DMS153 treated with DMSO at 0.1 percent for 48 hours (cell line): ENCODE measurements around the gene PLEKHA8.

Experiments used
- DNase-seq: peaks from one replicate; lab custom pipeline; 2025; ENCODE audit not compliant: unreplicated experiment; lab: John Stamatoyannopoulos, UW

The PLEKHA8 gene

DNA sequence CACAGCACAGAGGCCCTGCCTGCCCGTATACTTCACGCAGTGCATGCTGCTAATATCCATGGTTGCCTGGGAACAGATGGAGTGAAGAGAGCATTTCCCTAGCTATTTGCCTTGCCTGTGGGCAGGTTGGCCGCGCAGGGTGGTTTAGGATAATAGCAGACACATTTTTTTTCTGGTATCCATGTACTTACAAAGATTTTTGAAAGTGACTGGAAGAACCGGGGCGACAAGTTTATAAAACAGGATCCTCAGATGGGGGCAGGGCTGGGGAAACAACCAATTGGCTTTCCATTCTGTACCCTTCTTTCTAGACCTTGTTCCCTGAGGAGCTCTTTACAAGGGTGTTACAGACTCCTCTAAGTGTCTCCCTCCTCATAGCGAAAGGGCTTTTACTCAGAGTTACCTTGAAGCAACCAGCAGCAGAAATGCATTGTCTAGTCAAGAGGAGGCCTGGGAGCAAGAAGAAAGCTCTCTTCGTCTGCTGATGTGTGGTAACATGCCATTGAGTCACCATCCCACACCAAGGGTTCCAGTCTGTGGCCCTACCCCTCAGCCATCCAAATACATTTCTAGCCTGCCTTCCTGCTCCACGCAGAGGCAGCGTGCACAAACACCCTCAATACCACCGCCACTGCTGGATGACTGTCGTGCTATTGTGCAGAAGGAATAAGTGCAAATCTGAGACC lies 138.1 kb downstream of the PLEKHA8 start:
- DNase-seq = no peak

- DNase-seq = no peak
These were observed 138.6 kb downstream of the PLEKHA8 start for GRCh38 chr7:30166841-30167235.

- no peak for DNase-seq
These were observed 139.7 kb downstream of the PLEKHA8 start for GRCh38 chr7:30167901-30168300.

DNA sequence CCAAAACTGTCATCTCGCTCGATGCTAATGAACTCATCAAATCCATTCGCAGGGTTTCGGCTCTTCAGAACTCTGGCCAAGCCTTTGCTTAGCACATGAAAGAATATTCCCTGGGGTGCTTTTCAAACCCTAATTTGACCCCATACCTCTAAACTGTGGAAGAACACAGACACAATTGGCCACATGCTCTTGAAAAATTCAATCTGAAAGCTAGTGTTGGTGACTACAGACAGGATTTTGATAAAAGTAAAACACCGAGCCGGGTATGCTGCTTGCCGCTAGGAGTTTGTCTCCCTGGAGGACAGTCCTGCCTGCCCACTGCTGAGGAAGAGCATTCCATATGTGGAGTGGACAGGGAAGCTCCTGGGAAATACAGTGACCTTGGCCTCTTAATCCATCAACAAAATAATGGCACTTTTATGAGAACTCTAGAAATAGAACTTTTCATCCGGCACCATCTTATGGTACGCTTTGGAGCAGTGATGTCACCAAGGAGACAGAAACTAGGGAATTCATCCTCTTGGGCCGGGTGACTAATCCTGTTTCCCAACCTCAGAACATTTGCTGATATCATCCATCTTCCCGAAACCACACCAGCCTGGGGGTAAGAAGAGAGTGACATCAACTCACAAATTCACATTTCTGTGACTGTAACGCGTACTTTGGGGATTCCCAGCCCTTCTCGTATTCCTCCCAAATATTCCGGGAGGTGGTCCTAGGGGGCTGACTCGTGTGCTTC lies 140.8 kb downstream of the PLEKHA8 start:
- DNase-seq = no peak

GRCh38 chr7:30169579-30169978 lies 141.4 kb downstream of the PLEKHA8 start:
- DNase-seq = no peak

GRCh38 chr7:30170476-30171205 lies 142.4 kb downstream of the PLEKHA8 start:
- DNase-seq = no peak

- DNase-seq = no peak
These were observed 143.7 kb downstream of the PLEKHA8 start for GRCh38 chr7:30171766-30172447.

GRCh38 chr7:30172451-30172850 lies 144.2 kb downstream of the PLEKHA8 start:
- DNase-seq = no peak

GRCh38 chr7:30173058-30173897 lies 145.1 kb downstream of the PLEKHA8 start:
- peak; percentile 94 for DNase-seq

DNA sequence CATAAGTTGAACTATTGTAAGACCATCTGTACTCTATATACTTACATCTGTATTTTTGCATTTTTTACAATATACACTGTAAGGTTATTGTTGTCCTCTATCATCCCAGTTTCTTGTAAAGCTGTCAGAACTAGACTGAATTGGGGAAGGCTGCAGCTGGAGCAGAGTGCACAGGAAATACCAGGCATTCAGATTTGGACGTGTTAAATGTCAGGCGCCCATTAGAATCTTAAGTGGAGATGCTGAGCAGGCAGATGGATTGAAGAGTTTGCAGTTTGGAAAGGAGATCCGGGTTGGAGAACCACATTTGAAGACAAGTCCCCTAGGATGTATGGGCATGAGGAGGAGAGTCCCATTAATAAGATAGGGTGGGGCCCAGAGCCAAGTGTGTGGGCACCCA lies 147.0 kb downstream of the PLEKHA8 start:
- peak; percentile 27 for DNase-seq

DNA sequence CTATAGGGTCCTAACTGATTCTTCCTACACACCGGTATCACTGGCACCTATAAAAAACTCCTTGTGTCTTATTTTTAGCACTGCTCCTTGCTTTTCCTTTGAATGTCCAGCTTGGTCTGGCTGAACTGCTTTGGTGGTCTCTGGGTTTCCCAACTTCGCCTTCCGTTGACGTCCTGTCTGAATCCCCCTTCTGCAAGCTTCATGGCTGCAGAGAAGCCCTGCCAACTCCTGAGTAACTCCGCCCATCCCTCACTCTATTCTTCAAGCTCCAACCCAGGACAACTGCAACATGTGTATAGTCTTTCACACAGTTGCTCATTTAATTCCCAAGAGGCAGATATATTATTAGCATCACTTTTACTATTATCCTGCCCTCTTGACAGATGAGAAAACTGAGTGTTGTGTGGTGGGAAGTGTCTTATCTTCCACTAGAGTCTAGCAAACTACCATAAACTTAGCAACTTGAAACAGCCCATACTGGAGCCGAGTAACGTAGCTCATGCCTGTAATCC lies 147.5 kb downstream of the PLEKHA8 start:
- DNase-seq = no peak

DNA sequence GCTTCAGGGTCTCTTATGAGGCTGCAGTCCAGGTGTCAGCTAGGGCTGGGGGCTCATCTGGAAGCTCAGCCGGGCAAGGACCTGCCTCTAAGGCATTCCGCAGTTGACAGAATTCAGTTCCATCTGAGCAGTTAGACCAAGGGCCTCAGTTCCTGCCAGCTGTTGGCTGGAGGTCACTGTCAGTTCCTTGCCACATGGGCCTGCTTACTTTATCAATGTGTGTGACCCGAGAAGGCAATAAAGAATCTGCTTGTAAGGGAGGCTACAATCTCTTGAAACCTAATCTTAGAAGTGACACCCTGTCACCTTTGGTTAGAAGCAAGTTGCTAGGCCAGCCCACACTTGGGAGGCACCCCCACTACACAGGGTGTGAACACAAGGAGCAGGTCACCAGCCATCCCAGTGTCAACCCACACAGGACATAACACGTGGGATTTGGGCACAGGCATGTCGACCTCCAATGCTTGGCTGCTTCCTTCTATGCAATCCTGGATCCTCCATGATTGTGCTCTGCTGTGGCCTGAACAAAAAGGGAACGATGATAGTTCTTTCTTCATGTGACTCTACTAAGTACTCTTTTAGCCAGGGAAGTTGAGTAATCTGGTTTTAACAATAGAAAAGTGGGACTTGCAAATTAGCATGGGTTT lies 148.4 kb downstream of the PLEKHA8 start:
- no peak for DNase-seq

DNA sequence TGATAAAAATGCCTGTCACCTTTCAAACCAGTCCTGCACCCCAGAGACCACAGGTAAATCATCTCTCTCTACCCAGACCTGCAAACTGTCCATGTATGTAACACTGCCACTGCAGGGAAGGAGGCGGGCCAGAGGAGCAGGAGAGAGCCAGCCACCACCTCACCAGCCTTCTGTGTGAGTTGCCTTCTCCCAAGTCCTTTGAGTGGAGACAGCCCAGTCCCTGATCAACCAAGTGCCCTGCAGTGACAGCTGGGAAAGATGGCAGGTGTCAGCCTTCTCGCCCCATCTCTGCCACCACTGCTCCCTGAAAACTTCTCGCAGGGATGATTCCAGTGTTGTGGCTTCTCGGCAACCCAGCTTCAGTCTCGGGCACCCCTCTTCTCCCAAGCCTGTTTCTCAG lies 149.0 kb downstream of the PLEKHA8 start:
- no peak for DNase-seq

DNA sequence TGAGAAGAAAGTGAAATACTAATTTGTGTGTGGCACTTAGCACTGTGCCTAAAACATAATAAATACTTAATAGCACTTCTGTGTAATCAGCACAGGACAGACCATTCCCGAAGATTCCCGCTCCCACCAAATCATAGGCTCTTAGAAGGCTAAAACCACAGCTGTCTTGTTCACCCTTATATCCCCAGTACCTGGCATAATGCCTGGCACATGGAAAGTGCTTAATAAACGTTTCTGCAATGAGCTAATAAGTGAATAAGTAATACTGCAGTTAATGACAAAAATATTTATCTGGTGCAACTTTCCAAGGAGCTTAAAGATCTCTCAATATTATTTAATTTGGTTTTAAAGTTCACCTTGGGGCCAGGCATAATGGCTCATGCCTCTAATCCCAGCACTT lies 149.8 kb downstream of the PLEKHA8 start:
- no peak for DNase-seq

DNA sequence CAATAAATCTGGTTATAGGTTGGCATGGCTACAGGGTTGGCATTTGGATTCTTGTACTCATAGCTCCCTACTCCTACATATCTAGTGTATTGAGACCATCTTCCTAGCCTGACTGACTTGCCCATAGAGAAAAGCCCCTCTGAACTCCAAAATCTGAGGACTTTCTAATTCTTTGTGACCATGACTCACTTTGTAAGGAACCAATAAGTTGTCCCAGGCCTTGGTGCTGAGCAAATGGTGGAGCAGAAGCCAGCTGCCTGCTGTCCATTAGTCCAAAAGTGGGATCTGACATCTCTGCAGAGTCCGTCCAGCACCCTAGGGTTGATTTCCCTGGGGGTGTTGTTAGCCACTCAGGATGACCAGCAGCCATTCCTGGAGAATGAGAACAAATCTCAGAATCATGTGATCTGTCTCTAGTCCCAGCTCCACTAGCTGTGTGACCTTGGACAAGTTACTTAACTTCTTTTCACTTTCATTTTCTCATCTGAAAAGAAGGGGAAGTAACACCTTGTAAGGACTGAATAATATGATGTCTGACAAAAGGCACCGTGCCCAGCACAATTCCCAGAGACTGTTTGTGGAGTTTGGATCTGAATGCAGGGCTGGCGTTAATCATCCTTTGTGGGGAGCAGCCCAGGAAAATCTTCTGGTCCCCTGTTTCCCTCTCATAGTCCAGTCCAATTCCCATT lies 150.7 kb downstream of the PLEKHA8 start:
- DNase-seq = no peak
